ENCODE data around the gene TPTE2. TPM values are rescaled to one million over a fixed set of nuclear protein-coding genes. Genes with fewer than 3 reads are reported as not detected.

The TPTE2 gene
- total RNA-seq, 2 experiments from 2014 or later, result 0.22 to 0.27 TPM

DNA sequence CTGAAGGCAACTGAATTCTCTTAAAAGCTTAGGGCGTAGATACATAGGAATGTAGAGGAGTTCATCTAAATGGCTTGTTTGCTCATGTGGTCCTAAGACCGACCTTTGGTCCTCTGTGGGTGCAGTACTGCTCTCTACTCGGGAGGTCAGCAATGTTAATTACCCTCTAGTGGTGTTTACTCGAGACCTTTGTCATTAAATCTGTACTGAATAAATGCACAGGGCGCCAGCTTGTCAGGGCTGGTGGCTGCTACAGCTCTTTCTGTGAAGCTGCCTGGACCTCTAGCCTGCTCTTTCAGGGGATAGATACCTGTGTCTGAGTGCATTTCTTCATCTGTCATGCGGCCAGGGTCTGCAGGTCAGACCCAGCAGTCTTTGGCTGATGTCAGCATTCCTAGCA, 43.0 kb upstream of the TPTE2 start:
- Mint-ChIP-seq H3K4me3 (no peak overlapping the region), H3K9me3 (peaks cover 12% of the 10 kb centered on the region), H3K27ac (no peak overlapping the region), H3K36me3 (ENCODE audit: low read depth) (peaks cover 28% of the 10 kb centered on the region), H3K27me3 (peaks cover 30% of the 10 kb centered on the region), H3K4me1 (ENCODE audit: low read depth) (peaks cover 5% of the 10 kb centered on the region)
- ChIA-PET CTCF (no interaction called here), POLR2A (no interaction called here)
- DNase-seq (no peak), ATAC-seq (no peak)
- TF ChIP-seq, protein P1, sequence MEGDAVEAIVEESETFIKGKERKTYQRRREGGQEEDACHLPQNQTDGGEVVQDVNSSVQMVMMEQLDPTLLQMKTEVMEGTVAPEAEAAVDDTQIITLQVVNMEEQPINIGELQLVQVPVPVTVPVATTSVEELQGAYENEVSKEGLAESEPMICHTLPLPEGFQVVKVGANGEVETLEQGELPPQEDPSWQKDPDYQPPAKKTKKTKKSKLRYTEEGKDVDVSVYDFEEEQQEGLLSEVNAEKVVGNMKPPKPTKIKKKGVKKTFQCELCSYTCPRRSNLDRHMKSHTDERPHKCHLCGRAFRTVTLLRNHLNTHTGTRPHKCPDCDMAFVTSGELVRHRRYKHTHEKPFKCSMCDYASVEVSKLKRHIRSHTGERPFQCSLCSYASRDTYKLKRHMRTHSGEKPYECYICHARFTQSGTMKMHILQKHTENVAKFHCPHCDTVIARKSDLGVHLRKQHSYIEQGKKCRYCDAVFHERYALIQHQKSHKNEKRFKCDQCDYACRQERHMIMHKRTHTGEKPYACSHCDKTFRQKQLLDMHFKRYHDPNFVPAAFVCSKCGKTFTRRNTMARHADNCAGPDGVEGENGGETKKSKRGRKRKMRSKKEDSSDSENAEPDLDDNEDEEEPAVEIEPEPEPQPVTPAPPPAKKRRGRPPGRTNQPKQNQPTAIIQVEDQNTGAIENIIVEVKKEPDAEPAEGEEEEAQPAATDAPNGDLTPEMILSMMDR (IDR thresholded peaks at IDR 0.05), result no peak
- intact Hi-C loops (cut with micrococcal nuclease), result no loop called here

DNA sequence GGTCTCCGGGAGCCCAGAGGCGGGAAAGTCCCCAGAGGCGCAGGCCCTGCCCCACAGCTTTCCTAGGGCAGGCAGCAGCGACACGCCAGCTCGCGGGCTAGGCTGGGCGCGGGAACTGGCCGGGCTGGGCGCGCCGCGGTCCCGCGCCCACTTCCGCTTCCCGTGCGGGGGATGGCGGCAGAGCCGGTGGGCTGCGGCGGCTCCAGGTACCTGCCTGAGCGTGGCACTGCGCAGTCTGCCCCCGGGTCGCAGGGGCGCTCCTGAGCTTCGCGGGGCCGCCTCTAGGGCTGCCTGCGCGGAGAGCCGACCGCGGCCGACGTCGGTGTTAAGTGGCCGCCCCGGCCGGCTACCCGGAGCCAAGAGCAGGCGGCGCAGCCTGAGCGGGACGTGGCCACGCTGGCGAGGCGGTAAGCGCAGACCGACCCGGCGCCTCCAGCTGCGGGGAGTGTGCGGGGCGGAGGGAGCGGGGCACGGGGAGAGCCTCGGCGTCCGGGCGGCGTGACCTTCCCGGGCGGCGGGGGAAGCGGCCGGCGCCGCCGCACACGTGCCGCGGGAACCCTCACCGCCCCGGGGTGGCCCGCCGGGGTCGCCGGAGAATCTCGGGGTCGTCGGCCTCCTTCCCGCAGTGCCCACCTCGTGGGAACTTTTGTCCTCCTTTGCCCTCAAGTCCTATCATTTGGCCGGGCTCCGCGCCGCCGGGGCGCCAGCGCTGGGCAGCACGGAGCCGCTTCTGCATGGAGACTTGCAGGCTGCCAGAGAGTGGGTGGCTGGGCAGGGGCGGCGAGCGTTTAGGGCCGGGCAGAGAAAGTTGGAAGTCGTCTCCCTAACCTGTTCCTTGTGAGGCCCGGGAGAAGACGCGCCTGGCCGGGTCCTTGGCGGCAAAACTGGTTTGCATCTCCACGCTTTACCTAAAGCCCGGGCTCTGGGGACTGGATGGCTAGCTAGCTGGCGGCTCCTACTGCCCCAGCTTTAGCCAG, 40.7 kb upstream of the TPTE2 start:
- Mint-ChIP-seq H3K4me1 (ENCODE audit: low read depth) (peaks cover 3% of the 10 kb centered on the region), H3K9me3 (peaks cover 12% of the 10 kb centered on the region), H3K27me3 (peaks cover 34% of the 10 kb centered on the region), H3K27ac (no peak overlapping the region), H3K36me3 (ENCODE audit: low read depth) (peaks cover 21% of the 10 kb centered on the region), H3K4me3 (peak overlapping the region; percentile 65)
- intact Hi-C loops (cut with micrococcal nuclease), result no loop called here
- TF ChIP-seq, protein P1 (IDR thresholded peaks at IDR 0.05), result no peak
- ChIA-PET CTCF (interaction anchor here (0.8 to 2.4 kb wide), 3 partner anchors 14 to 33 kb away, joined by 3 to 7 read pairs (median 3); no protein-coding TSS in a partner anchor), POLR2A (interaction anchor here (0.5 to 1.2 kb wide), 2 partner anchors 35 to 257 kb away, joined by 3 read pairs; no protein-coding TSS in a partner anchor)
- DNase-seq, result peak; percentile 58
- ATAC-seq, result peak; percentile 89

DNA sequence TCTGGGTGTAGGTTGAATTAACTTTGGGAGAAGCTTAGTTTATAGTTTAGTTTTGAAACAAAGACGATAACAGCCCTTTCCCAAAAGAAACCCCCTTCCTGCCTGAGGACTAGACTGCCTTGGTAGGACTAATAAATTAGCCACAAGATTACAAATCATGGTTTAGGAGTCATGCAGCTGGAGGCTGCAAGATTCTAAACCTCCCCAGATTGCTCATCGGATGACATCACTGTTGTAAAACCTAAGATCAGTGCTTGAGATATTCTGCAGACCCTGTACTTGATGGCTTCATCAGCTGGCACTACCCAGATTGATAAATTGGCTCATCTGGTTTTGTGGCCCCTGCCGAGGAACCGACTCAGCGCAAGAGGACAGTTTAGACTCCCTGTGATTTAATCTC, 36.2 kb upstream of the TPTE2 start:
- CTCF ChIA-PET, result interaction anchor here (1.0 kb wide), 1 partner anchor 9 kb away, joined by 3 read pairs; no protein-coding TSS in a partner anchor
- H3K4me1 Mint-ChIP-seq (ENCODE audit: low read depth), result peaks cover 2% of the 10 kb centered on the region

DNA sequence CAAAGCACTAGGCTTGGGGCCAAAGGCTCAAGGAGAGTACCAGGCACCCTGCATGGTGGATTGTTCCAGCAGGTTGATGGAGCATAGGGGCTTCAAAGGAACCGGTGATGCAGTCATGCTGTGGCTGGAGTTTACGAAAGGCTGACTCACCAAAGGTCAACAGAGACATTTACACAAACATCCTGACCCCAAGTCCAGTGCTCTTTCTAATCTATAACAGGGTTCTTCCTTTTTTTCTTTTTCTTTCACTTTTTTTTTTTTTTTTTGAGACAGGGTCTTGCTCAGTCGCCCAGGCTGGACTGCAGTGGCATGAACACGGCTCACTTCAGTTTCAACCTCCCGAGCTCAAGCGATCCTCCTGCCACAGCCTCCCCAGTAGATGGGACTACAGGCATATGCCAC, 35.6 kb upstream of the TPTE2 start:
- ChIA-PET POLR2A (interaction anchor here (0.6 kb wide), 1 partner anchor 165 kb away, joined by 3 read pairs; no protein-coding TSS in a partner anchor), CTCF (interaction anchor here (1.0 kb wide), 1 partner anchor 9 kb away, joined by 3 read pairs; no protein-coding TSS in a partner anchor)
- DNase-seq, result peak; percentile 11
- no peaks in the 10 kb centered on the region for H3K36me3 Mint-ChIP-seq (ENCODE audit: low read depth)
- peaks cover 2% of the 10 kb centered on the region for H3K4me1 Mint-ChIP-seq (ENCODE audit: low read depth)
- TF ChIP-seq, protein P1 (IDR thresholded peaks at IDR 0.05), result no peak
- H3K4me3 Mint-ChIP-seq, result no peak overlapping the region
- intact Hi-C loops (cut with micrococcal nuclease), result no loop called here
- ATAC-seq, result no peak
- no peak overlapping the region for H3K27ac Mint-ChIP-seq
- H3K9me3 Mint-ChIP-seq, result no peaks in the 10 kb centered on the region
- peaks cover 20% of the 10 kb centered on the region for H3K27me3 Mint-ChIP-seq

More for the DNA sequence above, 36.2 kb upstream of the TPTE2 start:
- TF ChIP-seq, protein P1 (IDR thresholded peaks at IDR 0.05), result no peak
- ATAC-seq (no peak), DNase-seq (no peak)
- no peak overlapping the region for H3K27ac Mint-ChIP-seq
- H3K27me3 Mint-ChIP-seq, result peaks cover 20% of the 10 kb centered on the region
- intact Hi-C loops (cut with micrococcal nuclease), result no loop called here
- POLR2A ChIA-PET, result no interaction called here
- H3K36me3 Mint-ChIP-seq (ENCODE audit: low read depth), result no peaks in the 10 kb centered on the region
- no peaks in the 10 kb centered on the region for H3K9me3 Mint-ChIP-seq
- no peak overlapping the region for H3K4me3 Mint-ChIP-seq

DNA sequence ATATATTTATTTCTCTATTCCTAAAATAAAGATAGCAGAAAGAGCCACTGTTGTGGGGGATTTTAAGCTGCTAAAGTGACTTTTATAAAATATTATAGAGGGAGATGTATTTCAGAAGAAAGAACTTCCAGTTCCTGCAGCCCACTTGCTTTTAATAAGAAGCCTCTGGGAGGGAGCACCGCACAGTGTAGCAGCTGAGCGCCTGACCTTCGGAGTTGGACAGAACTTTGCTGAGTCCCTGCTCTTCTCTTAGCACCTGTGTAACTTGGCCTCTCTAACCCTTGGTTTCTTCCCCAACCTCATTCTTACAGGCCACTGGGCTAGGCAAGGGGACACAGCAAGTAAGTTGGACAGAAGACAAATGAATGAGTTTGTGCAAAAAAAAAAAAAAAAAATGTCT, 34.8 kb upstream of the TPTE2 start:
- POLR2A ChIA-PET, result no interaction called here
- Mint-ChIP-seq H3K27me3 (peaks cover 19% of the 10 kb centered on the region), H3K4me3 (no peak overlapping the region), H3K36me3 (ENCODE audit: low read depth) (no peaks in the 10 kb centered on the region), H3K27ac (no peak overlapping the region), H3K4me1 (ENCODE audit: low read depth) (peaks cover 2% of the 10 kb centered on the region), H3K9me3 (no peaks in the 10 kb centered on the region)
- DNase-seq (no peak), ATAC-seq (no peak)
- intact Hi-C loops (cut with micrococcal nuclease), result no loop called here
- CTCF ChIA-PET, result no interaction called here
- TF ChIP-seq, protein P1 (IDR thresholded peaks at IDR 0.05), result no peak
